ENCODE measurements around the gene TARBP1.

TARBP1 gene

DNA sequence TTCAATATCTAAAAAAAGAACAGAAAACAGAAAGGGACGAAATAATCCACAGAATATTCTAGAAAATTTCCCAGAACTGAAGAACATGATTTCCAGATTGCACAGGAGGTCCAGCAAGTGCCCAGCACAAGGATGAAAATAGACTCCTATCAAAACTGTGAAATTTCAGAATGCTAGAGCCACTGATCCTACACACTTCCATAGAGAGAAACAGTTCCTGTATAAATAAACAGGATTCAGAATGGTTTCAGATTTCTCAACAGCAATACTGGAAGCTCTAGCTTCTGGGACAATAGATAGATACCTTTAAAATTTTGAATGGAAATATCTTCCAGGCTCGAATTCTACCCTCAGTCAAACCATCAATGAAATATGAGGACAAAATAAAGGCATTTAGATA is 4.6 kb downstream of the TARBP1 start:
- H3K27ac ChIP-seq (replicated peaks; ENCODE audit: low read length), result no peak overlapping the region
- no peak overlapping the region for H2AFZ ChIP-seq (ENCODE audit: low read length)
- H3K9me3 ChIP-seq (replicated peaks in 1 of 2; ENCODE audit: control insufficient read depth in 2 of 2, insufficient read depth in 1 of 2, low read depth in 1 of 2, low read length in 2 of 2), result no peaks in the 10 kb centered on the region
- no peak overlapping the region for H2BK120ac ChIP-seq (ENCODE audit: low read depth, low read length)
- H3K18ac ChIP-seq (ENCODE audit: low read length), result no peak overlapping the region
- peaks cover 0 to 9% of the 10 kb centered on the region in 2 donors for H3K4me1 ChIP-seq (ENCODE audit: control insufficient read depth in 2 of 2, insufficient read depth in 1 of 2, low read depth in 1 of 2, low read length in 2 of 2)
- no peak for DNase-seq (ENCODE audit: low spot score)
- H2BK12ac ChIP-seq (ENCODE audit: low read length), result no peak overlapping the region
- H3K4me2 ChIP-seq (ENCODE audit: insufficient read depth, low read length, poor library complexity, severe bottlenecking), result no peak overlapping the region
- H3K4me3 ChIP-seq (ENCODE audit: low read length in 2 of 2), result no peak overlapping the region
- H2AK5ac ChIP-seq (ENCODE audit: low read depth, low read length), result no peak overlapping the region
- WGBS, 2 donors (ENCODE audit: extremely low coverage in 2 of 2, insufficient read length in 2 of 2, insufficient replicate concordance in 1 of 2), result no CpG with 5 or more reads among the region's 2 CpGs
- H3K23ac ChIP-seq (ENCODE audit: low read depth, low read length, poor library complexity), result no peak overlapping the region
- no peak overlapping the region for H2BK5ac ChIP-seq (ENCODE audit: low read length)
- H3K27me3 ChIP-seq (ENCODE audit: control insufficient read depth in 3 of 3, insufficient read depth in 3 of 3, low read depth in 1 of 3, low read length in 3 of 3), result no peaks in the 10 kb centered on the region
- H3K79me1 ChIP-seq (ENCODE audit: low read depth, low read length), result no peaks in the 10 kb centered on the region
- no peak overlapping the region for H4K91ac ChIP-seq (ENCODE audit: low read depth, low read length, poor library complexity)
- H3K14ac ChIP-seq (ENCODE audit: low read length), result no peak overlapping the region
- H4K8ac ChIP-seq (ENCODE audit: low read depth, low read length), result no peak overlapping the region
- no peak overlapping the region for H3K9ac ChIP-seq (ENCODE audit: low read depth, low read length, poor library complexity)
- no peak overlapping the region for H2BK15ac ChIP-seq (ENCODE audit: low read length)
- H3K36me3 ChIP-seq (replicated peaks in 1 of 2; ENCODE audit: control insufficient read depth in 2 of 2, insufficient read depth in 2 of 2, low read length in 2 of 2), result peaks cover 0 to 18% of the 10 kb centered on the region in 2 donors
- H3K4ac ChIP-seq (ENCODE audit: low read length), result no peak overlapping the region

GRCh38 chr1:234473118-234473517 is 5.9 kb downstream of the TARBP1 start:
- Histone ChIP-seq H3K14ac (ENCODE audit: low read length) (no peak overlapping the region), H2BK5ac (ENCODE audit: low read length) (no peak overlapping the region), H3K4me2 (ENCODE audit: insufficient read depth, low read length, poor library complexity, severe bottlenecking) (no peak overlapping the region), H3K23ac (ENCODE audit: low read depth, low read length, poor library complexity) (no peak overlapping the region), H2BK12ac (ENCODE audit: low read length) (peak overlapping the region; percentile 16), H3K9ac (ENCODE audit: low read depth, low read length, poor library complexity) (no peak overlapping the region), H3K27ac (replicated peaks; ENCODE audit: low read length) (no peak overlapping the region), H3K4me3 (ENCODE audit: low read length in 2 of 2) (no peak overlapping the region), H2BK120ac (ENCODE audit: low read depth, low read length) (no peak overlapping the region), H3K27me3 (ENCODE audit: control insufficient read depth in 3 of 3, insufficient read depth in 3 of 3, low read depth in 1 of 3, low read length in 3 of 3) (no peaks in the 10 kb centered on the region), H2BK15ac (ENCODE audit: low read length) (no peak overlapping the region), H3K36me3 (replicated peaks in 1 of 2; ENCODE audit: control insufficient read depth in 2 of 2, insufficient read depth in 2 of 2, low read length in 2 of 2) (peaks cover 2 to 21% of the 10 kb centered on the region in 2 donors), H3K18ac (ENCODE audit: low read length) (no peak overlapping the region), H3K4me1 (ENCODE audit: control insufficient read depth in 2 of 2, insufficient read depth in 1 of 2, low read depth in 1 of 2, low read length in 2 of 2) (peaks cover 0 to 7% of the 10 kb centered on the region in 2 donors), H4K91ac (ENCODE audit: low read depth, low read length, poor library complexity) (no peak overlapping the region), H3K4ac (ENCODE audit: low read length) (peak overlapping the region; percentile 23), H4K8ac (ENCODE audit: low read depth, low read length) (peak overlapping the region; percentile 56), H2AFZ (ENCODE audit: low read length) (no peak overlapping the region), H3K79me1 (ENCODE audit: low read depth, low read length) (no peaks in the 10 kb centered on the region), H2AK5ac (ENCODE audit: low read depth, low read length) (no peak overlapping the region), H3K9me3 (replicated peaks in 1 of 2; ENCODE audit: control insufficient read depth in 2 of 2, insufficient read depth in 1 of 2, low read depth in 1 of 2, low read length in 2 of 2) (no peaks in the 10 kb centered on the region)
- WGBS, 2 donors (ENCODE audit: extremely low coverage in 2 of 2, insufficient read length in 2 of 2, insufficient replicate concordance in 1 of 2), result no CpG with 5 or more reads among the region's 3 CpGs
- DNase-seq (ENCODE audit: low spot score), result no peak

- peaks cover 2 to 56% of the 10 kb centered on the region in 2 donors for H3K36me3 ChIP-seq (replicated peaks in 1 of 2; ENCODE audit: control insufficient read depth in 2 of 2, insufficient read depth in 2 of 2, low read length in 2 of 2)
- no peaks in the 10 kb centered on the region for H3K79me1 ChIP-seq (ENCODE audit: low read depth, low read length)
- no peak overlapping the region for H4K91ac ChIP-seq (ENCODE audit: low read depth, low read length, poor library complexity)
- no peaks in the 10 kb centered on the region for H3K4me1 ChIP-seq (ENCODE audit: control insufficient read depth in 2 of 2, insufficient read depth in 1 of 2, low read depth in 1 of 2, low read length in 2 of 2)
- H2BK5ac ChIP-seq (ENCODE audit: low read length), result no peak overlapping the region
- no peak overlapping the region for H2AFZ ChIP-seq (ENCODE audit: low read length)
- no peak overlapping the region for H3K4me3 ChIP-seq (ENCODE audit: low read length in 2 of 2)
- no peak overlapping the region for H3K4ac ChIP-seq (ENCODE audit: low read length)
- no peak overlapping the region for H2BK15ac ChIP-seq (ENCODE audit: low read length)
- H3K4me2 ChIP-seq (ENCODE audit: insufficient read depth, low read length, poor library complexity, severe bottlenecking), result no peak overlapping the region
- H3K27me3 ChIP-seq (ENCODE audit: control insufficient read depth in 3 of 3, insufficient read depth in 3 of 3, low read depth in 1 of 3, low read length in 3 of 3), result no peaks in the 10 kb centered on the region
- H2BK120ac ChIP-seq (ENCODE audit: low read depth, low read length), result no peak overlapping the region
- H3K9ac ChIP-seq (ENCODE audit: low read depth, low read length, poor library complexity), result no peak overlapping the region
- H2BK12ac ChIP-seq (ENCODE audit: low read length), result no peak overlapping the region
- no peak overlapping the region for H3K18ac ChIP-seq (ENCODE audit: low read length)
- H2AK5ac ChIP-seq (ENCODE audit: low read depth, low read length), result no peak overlapping the region
- H3K27ac ChIP-seq (replicated peaks; ENCODE audit: low read length), result no peak overlapping the region
- H3K23ac ChIP-seq (ENCODE audit: low read depth, low read length, poor library complexity), result no peak overlapping the region
- no peaks in the 10 kb centered on the region for H3K9me3 ChIP-seq (replicated peaks in 1 of 2; ENCODE audit: control insufficient read depth in 2 of 2, insufficient read depth in 1 of 2, low read depth in 1 of 2, low read length in 2 of 2)
- no peak overlapping the region for H3K14ac ChIP-seq (ENCODE audit: low read length)
- no peak overlapping the region for H4K8ac ChIP-seq (ENCODE audit: low read depth, low read length)
- DNase-seq (ENCODE audit: low spot score), result no peak
Observed at GRCh38 chr1:234469376-234469775, 9.6 kb downstream of the TARBP1 start.

DNA sequence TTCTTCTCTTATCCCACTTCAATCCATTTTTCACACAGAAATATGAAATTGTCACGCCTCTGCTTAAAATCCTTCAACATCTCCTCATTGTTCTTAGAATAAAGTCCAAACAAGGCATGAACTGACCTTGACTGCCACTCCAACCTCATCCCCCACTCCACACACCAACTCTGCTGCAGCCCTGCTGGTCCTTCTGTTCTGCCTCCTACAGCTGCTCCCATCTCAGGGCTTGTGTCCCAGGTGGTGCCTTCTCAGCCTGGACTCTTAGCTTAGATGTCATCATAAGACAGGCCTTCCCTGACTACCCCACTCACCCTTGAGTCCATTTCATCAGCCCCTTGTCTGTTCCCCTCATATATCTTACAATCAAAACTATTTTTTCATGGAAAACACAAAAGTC is 10.4 kb downstream of the TARBP1 start:
- no peak overlapping the region for H3K27ac ChIP-seq (replicated peaks; ENCODE audit: low read length)
- H3K4me1 ChIP-seq (ENCODE audit: control insufficient read depth in 2 of 2, insufficient read depth in 1 of 2, low read depth in 1 of 2, low read length in 2 of 2), result no peaks in the 10 kb centered on the region
- H3K9me3 ChIP-seq (replicated peaks in 1 of 2; ENCODE audit: control insufficient read depth in 2 of 2, insufficient read depth in 1 of 2, low read depth in 1 of 2, low read length in 2 of 2), result no peaks in the 10 kb centered on the region
- H3K4me2 ChIP-seq (ENCODE audit: insufficient read depth, low read length, poor library complexity, severe bottlenecking), result no peak overlapping the region
- H2BK5ac ChIP-seq (ENCODE audit: low read length), result no peak overlapping the region
- no CpG with 5 or more reads among the region's 1 CpG for WGBS, 2 donors (ENCODE audit: extremely low coverage in 2 of 2, insufficient read length in 2 of 2, insufficient replicate concordance in 1 of 2)
- no peak overlapping the region for H3K4me3 ChIP-seq (ENCODE audit: low read length in 2 of 2)
- H3K4ac ChIP-seq (ENCODE audit: low read length), result no peak overlapping the region
- H3K9ac ChIP-seq (ENCODE audit: low read depth, low read length, poor library complexity), result no peak overlapping the region
- H3K14ac ChIP-seq (ENCODE audit: low read length), result no peak overlapping the region
- H2AK5ac ChIP-seq (ENCODE audit: low read depth, low read length), result no peak overlapping the region
- no peaks in the 10 kb centered on the region for H3K27me3 ChIP-seq (ENCODE audit: control insufficient read depth in 3 of 3, insufficient read depth in 3 of 3, low read depth in 1 of 3, low read length in 3 of 3)
- H3K79me1 ChIP-seq (ENCODE audit: low read depth, low read length), result no peaks in the 10 kb centered on the region
- DNase-seq (ENCODE audit: low spot score), result no peak
- no peak overlapping the region for H4K91ac ChIP-seq (ENCODE audit: low read depth, low read length, poor library complexity)
- H2BK12ac ChIP-seq (ENCODE audit: low read length), result no peak overlapping the region
- peaks cover 2 to 64% of the 10 kb centered on the region in 2 donors for H3K36me3 ChIP-seq (replicated peaks in 1 of 2; ENCODE audit: control insufficient read depth in 2 of 2, insufficient read depth in 2 of 2, low read length in 2 of 2)
- no peak overlapping the region for H3K23ac ChIP-seq (ENCODE audit: low read depth, low read length, poor library complexity)
- H4K8ac ChIP-seq (ENCODE audit: low read depth, low read length), result no peak overlapping the region
- H3K18ac ChIP-seq (ENCODE audit: low read length), result no peak overlapping the region
- no peak overlapping the region for H2AFZ ChIP-seq (ENCODE audit: low read length)
- H2BK15ac ChIP-seq (ENCODE audit: low read length), result no peak overlapping the region
- no peak overlapping the region for H2BK120ac ChIP-seq (ENCODE audit: low read depth, low read length)
